ENCODE results near the gene KAT6B.

Gene KAT6B

DNA sequence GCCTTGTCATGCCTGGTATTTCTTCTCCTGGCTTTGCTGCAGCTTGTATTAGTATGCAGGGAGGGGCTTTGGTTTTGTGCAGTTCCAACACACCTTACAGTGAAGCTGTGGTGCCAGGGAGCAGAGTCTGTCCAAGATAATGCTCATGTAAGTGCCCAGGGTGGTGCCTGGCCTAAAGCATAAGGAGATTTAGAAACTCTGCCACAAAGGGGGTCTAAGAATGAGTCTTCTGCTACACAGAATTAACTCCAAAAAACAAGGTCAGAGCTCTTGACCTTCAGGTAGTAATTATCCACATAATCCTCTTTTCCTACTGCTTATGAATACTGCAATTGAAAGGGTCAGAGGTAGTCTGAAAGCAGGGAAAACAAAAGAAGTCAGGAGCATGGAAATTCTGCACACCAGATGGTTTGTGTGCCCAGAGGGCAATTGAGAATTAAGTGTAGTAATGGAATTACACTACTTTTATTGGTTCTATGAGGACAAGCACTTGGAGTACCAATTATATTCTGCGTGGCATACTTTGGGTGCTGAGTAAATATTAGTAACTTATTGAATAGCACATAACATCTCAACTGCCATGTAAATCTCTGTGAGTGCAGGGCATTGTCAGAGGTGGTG, 121.5 kb downstream of the KAT6B start:
- TF ChIP-seq, protein P1, sequence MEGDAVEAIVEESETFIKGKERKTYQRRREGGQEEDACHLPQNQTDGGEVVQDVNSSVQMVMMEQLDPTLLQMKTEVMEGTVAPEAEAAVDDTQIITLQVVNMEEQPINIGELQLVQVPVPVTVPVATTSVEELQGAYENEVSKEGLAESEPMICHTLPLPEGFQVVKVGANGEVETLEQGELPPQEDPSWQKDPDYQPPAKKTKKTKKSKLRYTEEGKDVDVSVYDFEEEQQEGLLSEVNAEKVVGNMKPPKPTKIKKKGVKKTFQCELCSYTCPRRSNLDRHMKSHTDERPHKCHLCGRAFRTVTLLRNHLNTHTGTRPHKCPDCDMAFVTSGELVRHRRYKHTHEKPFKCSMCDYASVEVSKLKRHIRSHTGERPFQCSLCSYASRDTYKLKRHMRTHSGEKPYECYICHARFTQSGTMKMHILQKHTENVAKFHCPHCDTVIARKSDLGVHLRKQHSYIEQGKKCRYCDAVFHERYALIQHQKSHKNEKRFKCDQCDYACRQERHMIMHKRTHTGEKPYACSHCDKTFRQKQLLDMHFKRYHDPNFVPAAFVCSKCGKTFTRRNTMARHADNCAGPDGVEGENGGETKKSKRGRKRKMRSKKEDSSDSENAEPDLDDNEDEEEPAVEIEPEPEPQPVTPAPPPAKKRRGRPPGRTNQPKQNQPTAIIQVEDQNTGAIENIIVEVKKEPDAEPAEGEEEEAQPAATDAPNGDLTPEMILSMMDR (IDR thresholded peaks at IDR 0.05): no peak
- peak overlapping the region; percentile 7; the same call in 1 of the 2 replicates for H3K27ac ChIP-seq

DNA sequence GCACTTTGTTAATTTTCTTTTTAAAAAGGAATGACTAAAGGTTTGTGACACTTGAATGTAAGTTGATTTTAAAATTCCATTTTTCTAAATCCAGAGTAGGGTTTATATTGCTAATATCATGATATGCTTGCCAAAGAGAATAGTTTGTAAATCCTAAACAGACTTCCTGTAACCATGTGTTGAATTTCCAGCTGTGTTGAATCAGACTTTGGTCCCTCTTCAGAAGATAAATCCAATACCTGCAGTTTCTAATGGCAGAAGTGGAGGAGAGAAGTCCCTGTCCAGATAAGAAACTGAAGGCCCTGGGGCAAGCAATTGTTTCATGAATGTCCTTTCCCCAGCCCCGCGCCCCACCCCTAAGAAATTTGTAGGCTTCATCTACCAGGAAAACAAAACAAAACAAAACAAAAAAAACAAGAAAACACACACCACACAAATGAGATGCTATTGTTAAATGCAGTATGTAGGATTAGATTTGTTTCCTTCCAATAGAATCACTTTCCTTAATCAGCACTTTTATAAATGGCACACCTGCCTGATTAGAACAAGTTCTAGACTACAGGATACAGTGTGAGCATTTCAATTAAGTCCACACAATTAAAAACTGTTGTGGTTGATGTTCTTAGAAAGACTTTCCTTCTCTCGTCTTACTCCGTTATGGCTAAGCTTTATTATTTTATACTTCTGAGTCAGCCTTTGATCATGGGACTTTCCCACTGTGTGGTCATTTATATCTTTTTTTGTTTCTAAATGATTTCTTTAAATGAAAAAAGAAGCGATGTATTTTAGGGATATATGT, 122.8 kb downstream of the KAT6B start:
- H3K27ac ChIP-seq: no peak overlapping the region
- TF ChIP-seq ZFX (IDR thresholded peaks at IDR 0.05; ENCODE audit: borderline replicate concordance): no peak
- TF ChIP-seq, protein P1 (IDR thresholded peaks at IDR 0.05): no peak

DNA sequence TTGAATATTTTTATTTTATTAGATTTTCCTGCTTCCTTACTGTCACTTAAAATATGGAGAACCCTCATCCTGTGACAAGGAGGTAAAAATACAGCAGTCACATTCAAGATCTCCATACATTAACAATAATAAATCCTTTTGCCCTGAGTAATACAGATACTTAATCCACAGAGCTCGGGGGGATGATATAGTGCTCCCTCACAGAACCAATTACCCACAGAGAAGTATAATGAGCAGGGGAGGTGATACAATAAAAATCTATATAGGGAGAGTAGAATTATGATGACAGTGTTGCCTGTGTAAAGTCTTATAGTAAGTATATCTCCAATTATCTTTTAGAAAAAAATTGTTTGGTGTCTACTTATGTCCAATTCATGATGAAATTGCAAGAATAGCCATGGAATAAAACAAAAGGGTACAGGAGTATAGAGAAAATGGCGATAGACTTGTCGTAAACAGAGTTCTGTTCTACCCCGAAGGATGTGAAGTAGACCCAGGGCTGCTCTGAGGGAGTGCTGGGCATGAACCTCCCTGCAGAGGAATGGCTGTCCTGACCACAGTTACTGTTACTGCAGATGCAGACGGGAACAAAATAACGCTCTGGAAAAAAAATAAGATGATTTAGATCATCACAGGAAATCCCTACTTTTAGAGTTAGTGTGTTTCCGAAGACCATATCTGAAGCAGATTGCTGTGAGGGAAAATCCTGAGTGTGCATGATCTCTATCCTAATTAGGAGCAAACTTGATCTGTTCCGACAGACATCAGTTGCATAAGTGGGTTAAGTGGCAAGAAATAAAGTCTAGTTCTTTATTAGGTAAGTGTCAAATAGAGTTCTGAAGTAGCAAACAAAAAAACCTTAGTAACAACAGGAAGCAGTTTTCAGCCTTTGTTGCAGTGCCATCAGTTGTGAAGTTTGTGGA, 123.7 kb downstream of the KAT6B start:
- no peak for TF ChIP-seq ZFX (IDR thresholded peaks at IDR 0.05; ENCODE audit: borderline replicate concordance)
- TF ChIP-seq, protein P1 (IDR thresholded peaks at IDR 0.05): no peak
- no peak overlapping the region for H3K27ac ChIP-seq

DNA sequence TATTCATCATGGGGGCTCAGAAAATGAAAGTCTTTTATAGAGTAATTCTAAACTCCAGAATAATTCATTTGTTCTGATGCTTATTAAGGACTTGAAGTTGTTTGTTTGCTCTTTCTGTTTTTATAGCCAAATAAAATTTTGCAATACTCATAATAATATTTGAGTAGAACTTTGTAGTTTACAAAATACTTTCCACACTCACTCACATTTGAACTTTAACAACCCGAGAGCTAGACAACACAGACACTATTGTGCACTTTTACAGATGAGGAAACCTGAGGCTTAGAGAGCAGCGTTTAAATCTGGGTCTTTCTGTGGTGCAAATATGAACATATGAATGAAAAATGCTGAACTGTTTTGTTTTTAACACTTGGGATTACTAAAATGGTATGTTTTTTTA, 126.8 kb downstream of the KAT6B start:
- TF ChIP-seq, protein P1 (IDR thresholded peaks at IDR 0.05): no peak
- TF ChIP-seq ZFX (IDR thresholded peaks at IDR 0.05; ENCODE audit: borderline replicate concordance): no peak
- H3K27ac ChIP-seq: no peak overlapping the region

DNA sequence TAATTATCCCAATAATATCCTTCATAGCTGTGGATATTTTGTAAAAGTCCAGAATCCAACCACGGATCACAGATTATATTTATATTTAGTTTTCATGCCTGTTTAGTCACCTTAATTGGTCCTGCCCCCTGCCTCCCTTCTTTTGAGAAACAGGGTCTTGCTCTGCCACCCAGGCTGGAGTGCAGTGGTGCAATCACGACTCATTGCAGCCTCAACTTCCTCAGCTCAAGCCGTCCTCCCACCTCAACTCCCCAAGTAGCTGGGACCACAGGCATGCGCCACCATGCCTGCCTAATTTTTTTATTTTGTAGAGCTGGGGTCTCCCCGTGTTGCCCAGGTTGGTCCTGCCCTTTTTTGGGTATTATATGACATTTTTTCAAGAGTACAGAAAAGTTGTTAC, 129.4 kb downstream of the KAT6B start:
- no peak for TF ChIP-seq ZFX (IDR thresholded peaks at IDR 0.05; ENCODE audit: borderline replicate concordance)
- TF ChIP-seq, protein P1 (IDR thresholded peaks at IDR 0.05): no peak
- H3K27ac ChIP-seq: no peak overlapping the region

DNA sequence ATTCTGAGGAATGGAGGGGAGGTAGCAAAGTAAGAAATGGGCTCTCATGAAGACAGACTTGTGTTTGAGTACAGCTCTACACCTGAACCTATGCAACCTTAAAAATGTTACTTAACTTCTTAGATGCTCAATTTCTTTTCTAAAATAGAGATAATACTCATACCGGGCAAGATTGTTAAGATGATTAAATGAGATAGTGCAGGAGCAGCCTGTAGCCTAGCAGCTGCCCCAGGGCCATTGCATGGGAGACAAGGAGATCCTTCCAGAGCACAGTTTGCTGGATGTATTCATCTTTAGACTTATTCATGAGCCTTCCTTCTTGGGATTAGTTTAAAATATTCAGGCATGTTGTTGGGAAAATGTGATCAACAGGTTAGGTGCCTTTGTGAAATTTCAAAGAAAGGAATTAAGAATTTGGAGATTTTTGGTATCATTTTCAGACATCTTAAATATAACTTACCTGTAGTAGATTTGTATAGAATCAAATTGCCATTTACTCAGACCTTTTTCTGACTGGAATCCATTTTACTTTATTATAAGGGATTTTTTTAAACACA, 130.2 kb downstream of the KAT6B start:
- H3K27ac ChIP-seq: no peak overlapping the region
- TF ChIP-seq, protein P1 (IDR thresholded peaks at IDR 0.05): no peak
- TF ChIP-seq ZFX (IDR thresholded peaks at IDR 0.05; ENCODE audit: borderline replicate concordance): no peak

Data from 22Rv1 (cell line).